ENCODE results near the gene FCHSD1.
A peak's percentile ranks its signal among the peaks of the same experiment; 100 is the strongest.

FCHSD1 gene

DNA sequence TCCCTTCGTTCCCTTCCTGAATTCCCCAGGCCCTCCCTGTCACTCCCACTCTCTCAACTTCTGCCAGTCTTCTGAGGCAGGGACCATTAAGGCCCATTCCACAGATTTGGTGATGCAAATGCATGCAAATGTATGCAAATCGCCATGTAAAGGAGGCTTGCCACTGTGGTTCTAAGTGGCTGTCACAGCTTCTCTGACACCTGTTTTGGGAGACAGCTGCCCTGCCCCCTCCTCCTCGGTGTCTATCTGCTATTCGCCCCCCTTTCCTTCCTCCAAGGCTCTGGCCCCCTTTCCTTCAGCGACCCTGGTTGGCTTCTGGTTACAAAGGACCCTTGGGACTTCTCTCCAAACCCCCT lies 41.3 kb upstream of the FCHSD1 start:
- Histone ChIP-seq H3K27me3 (ENCODE audit: control insufficient read depth, low read length) (peaks cover 31% of the 10 kb centered on the region), H3K9me2 (replicated peaks; ENCODE audit: control insufficient read depth, low read length) (no peaks in the 10 kb centered on the region), H4K20me1 (ENCODE audit: control insufficient read depth, insufficient read depth, low read depth, low read length) (no peaks in the 10 kb centered on the region), H3K9me3 (ENCODE audit: control insufficient read depth, insufficient read depth, low read length) (no peaks in the 10 kb centered on the region), H3K27ac (ENCODE audit: low read depth, low read length) (no peak overlapping the region), H3K4me2 (ENCODE audit: low read length) (peak overlapping the region; percentile 41), H3K4me1 (ENCODE audit: control insufficient read depth, low read length) (peaks cover 20% of the 10 kb centered on the region), H3K79me2 (ENCODE audit: control insufficient read depth, low read length) (no peaks in the 10 kb centered on the region), H3K36me3 (ENCODE audit: control insufficient read depth, low read length) (no peaks in the 10 kb centered on the region), H3F3A (ENCODE audit: control insufficient read depth, insufficient read depth) (no peaks in the 10 kb centered on the region), H3K4me3 (ENCODE audit: low read length) (peak overlapping the region; percentile 7; the same call in 1 of the 2 replicates)
- TF ChIP-seq EZH2phosphoT487 (IDR thresholded peaks at IDR 0.05; ENCODE audit: borderline replicate concordance, low read length), result no peak
- TF ChIP-seq, protein P1, sequence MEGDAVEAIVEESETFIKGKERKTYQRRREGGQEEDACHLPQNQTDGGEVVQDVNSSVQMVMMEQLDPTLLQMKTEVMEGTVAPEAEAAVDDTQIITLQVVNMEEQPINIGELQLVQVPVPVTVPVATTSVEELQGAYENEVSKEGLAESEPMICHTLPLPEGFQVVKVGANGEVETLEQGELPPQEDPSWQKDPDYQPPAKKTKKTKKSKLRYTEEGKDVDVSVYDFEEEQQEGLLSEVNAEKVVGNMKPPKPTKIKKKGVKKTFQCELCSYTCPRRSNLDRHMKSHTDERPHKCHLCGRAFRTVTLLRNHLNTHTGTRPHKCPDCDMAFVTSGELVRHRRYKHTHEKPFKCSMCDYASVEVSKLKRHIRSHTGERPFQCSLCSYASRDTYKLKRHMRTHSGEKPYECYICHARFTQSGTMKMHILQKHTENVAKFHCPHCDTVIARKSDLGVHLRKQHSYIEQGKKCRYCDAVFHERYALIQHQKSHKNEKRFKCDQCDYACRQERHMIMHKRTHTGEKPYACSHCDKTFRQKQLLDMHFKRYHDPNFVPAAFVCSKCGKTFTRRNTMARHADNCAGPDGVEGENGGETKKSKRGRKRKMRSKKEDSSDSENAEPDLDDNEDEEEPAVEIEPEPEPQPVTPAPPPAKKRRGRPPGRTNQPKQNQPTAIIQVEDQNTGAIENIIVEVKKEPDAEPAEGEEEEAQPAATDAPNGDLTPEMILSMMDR (IDR thresholded peaks at IDR 0.05; ENCODE audit: low read depth, low read length, poor library complexity, severe bottlenecking), result no peak

DNA sequence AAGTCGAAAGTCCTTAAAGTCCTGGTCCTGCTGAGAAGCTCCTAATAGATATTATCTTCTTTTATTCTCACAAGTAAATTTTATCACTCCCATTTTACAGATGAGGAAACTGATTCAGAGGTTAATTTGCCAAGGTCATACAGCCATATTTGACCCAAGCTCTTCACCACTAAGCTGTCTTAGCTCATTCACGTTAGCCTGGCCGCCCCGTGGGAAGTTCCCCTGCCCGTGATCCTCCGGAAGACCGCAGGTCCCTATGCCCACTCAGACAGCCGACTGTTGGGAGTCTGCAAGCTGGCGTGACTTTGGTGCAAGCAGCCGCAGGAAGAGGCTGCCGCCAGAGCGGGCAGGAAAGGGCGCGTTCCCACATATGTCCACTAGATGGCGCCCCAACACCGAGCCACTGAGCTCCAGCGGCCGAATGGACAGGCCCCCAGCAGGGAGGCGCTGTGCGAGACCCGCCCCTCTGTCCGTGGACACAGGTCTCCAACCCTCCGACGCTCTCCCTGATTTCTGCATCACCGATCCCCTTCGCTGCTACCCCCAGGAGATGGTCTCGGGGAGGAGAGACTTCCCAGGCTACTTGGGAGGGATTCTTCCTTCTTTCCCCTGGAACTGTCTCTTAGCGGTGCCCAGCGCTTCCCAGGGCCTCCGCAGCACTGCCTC lies 40.8 kb upstream of the FCHSD1 start:
- Histone ChIP-seq H3K4me2 (ENCODE audit: low read length) (peak overlapping the region; percentile 41), H3K27ac (ENCODE audit: low read depth, low read length) (no peak overlapping the region), H3F3A (ENCODE audit: control insufficient read depth, insufficient read depth) (no peaks in the 10 kb centered on the region), H3K4me3 (ENCODE audit: low read length) (peak overlapping the region; percentile 7; the same call in 1 of the 2 replicates), H3K4me1 (ENCODE audit: control insufficient read depth, low read length) (peaks cover 20% of the 10 kb centered on the region), H3K27me3 (ENCODE audit: control insufficient read depth, low read length) (peaks cover 31% of the 10 kb centered on the region), H3K9me3 (ENCODE audit: control insufficient read depth, insufficient read depth, low read length) (no peaks in the 10 kb centered on the region), H3K36me3 (ENCODE audit: control insufficient read depth, low read length) (no peaks in the 10 kb centered on the region), H3K9me2 (replicated peaks; ENCODE audit: control insufficient read depth, low read length) (no peaks in the 10 kb centered on the region), H3K79me2 (ENCODE audit: control insufficient read depth, low read length) (no peaks in the 10 kb centered on the region), H4K20me1 (ENCODE audit: control insufficient read depth, insufficient read depth, low read depth, low read length) (no peaks in the 10 kb centered on the region)
- TF ChIP-seq, protein P1 (IDR thresholded peaks at IDR 0.05; ENCODE audit: low read depth, low read length, poor library complexity, severe bottlenecking), result peak; percentile 94
- no peak for TF ChIP-seq EZH2phosphoT487 (IDR thresholded peaks at IDR 0.05; ENCODE audit: borderline replicate concordance, low read length)

DNA sequence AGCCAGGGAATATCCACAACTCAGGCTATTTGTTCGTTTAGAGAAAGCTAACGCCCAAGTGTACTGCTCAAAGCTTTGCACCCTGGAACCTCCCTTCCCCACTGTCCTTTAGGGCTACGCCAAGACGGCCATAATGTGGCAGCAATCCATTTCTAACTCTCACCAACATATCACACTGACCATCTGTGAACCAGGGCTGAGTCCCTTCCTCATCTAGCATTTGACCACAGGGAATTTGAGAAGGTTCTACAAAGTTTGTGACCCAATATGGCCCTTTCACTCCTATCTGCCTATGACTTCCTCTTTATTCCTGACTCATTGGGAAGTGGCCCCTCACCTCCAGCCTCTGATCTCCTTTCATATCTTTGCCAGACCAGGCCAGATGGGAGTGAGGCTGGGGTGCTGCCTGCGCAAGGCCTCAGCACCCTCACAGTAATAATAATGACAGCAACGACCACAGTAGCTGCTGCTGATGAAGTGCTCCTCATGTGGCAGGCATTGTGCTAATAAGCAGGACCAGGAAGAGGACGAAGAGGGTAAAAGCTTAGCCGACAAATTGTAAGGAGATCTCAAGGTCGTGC lies 40.2 kb upstream of the FCHSD1 start:
- no peaks in the 10 kb centered on the region for H4K20me1 ChIP-seq (ENCODE audit: control insufficient read depth, insufficient read depth, low read depth, low read length)
- H3K36me3 ChIP-seq (ENCODE audit: control insufficient read depth, low read length), result no peaks in the 10 kb centered on the region
- no peak overlapping the region for H3K4me2 ChIP-seq (ENCODE audit: low read length)
- H3K79me2 ChIP-seq (ENCODE audit: control insufficient read depth, low read length), result no peaks in the 10 kb centered on the region
- TF ChIP-seq EZH2phosphoT487 (IDR thresholded peaks at IDR 0.05; ENCODE audit: borderline replicate concordance, low read length), result no peak
- TF ChIP-seq, protein P1 (IDR thresholded peaks at IDR 0.05; ENCODE audit: low read depth, low read length, poor library complexity, severe bottlenecking), result no peak
- H3K9me3 ChIP-seq (ENCODE audit: control insufficient read depth, insufficient read depth, low read length), result no peaks in the 10 kb centered on the region
- H3F3A ChIP-seq (ENCODE audit: control insufficient read depth, insufficient read depth), result no peaks in the 10 kb centered on the region
- H3K27me3 ChIP-seq (ENCODE audit: control insufficient read depth, low read length), result peaks cover 31% of the 10 kb centered on the region
- H3K4me1 ChIP-seq (ENCODE audit: control insufficient read depth, low read length), result peaks cover 20% of the 10 kb centered on the region
- H3K27ac ChIP-seq (ENCODE audit: low read depth, low read length), result no peak overlapping the region
- no peak overlapping the region for H3K4me3 ChIP-seq (ENCODE audit: low read length)
- H3K9me2 ChIP-seq (replicated peaks; ENCODE audit: control insufficient read depth, low read length), result no peaks in the 10 kb centered on the region

Data from DOHH2 (cell line).